ENCODE results near the gene MAN2C1. TPM values are rescaled to one million over a fixed set of nuclear protein-coding genes. Genes with fewer than 3 reads are reported as not detected.

The MAN2C1 gene
- total and polyA plus RNA-seq, 9 of the 15 experiments (the other 6 are each of a cell fraction or from before 2014, with no cell fraction given), result 2.0 to 141 (median 39.9) TPM

DNA sequence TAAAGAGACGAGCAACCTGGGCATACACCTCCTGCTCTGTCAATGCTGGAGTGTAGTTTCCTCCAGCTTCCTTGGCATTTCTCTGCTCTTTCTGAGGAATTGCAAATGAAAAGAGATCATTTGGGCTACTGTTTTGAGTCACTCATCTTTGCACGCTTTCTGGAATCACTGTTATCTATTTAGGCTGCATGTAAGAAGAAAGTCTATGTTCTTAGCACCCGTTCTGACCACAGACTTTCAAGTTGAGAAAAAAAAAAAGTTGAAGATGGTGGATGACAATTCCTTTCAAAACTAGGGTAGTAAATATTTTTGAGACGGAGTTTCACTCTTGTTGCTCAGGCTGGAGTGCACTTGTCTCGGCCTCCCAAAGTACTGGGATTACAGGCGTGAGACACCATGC lies 41.8 kb upstream of the MAN2C1 start:
- no peaks in the 10 kb centered on the region for H3K9me3 ChIP-seq (replicated peaks; ENCODE audit: control insufficient read depth, insufficient read depth, low read depth, low read length)
- in situ Hi-C loops (cut with MboI) (no loop called here), intact Hi-C loops (cut with micrococcal nuclease) (no loop called here)
- DNase-seq (ENCODE audit: extremely low read depth in 1 of 4, low spot score in 3 of 4) (no peak), FAIRE-seq (no peak), ATAC-seq (no peak)
- H3K4me1 ChIP-seq (replicated peaks in 1 of 2; ENCODE audit: control insufficient read depth in 2 of 2, insufficient read depth in 2 of 2, low read length in 2 of 2), result no peaks in the 10 kb centered on the region
- 91% methylated on average over 6 of the region's 6 CpGs for WGBS (ENCODE audit: insufficient coverage, low coverage, missing lambda C conversion rate)
- BruUV-seq (replicated peaks), result no TSS peak
- no peak overlapping the region for H3K4me3 ChIP-seq
- H4K20me1 ChIP-seq (replicated peaks; ENCODE audit: control insufficient read depth, insufficient read depth, low read length), result no peaks in the 10 kb centered on the region
- ChIA-PET POLR2A (no interaction called here), CTCF (ENCODE audit: low intra/inter-chr PET ratio) (no interaction called here)
- H3K27ac ChIP-seq (ENCODE audit: extremely low read depth, low read depth, low read length), result no peak overlapping the region
- no peaks in the 10 kb centered on the region for H3K27me3 ChIP-seq (ENCODE audit: control insufficient read depth in 2 of 2, insufficient read depth in 2 of 2, low read length in 2 of 2)
- H2AFZ ChIP-seq (ENCODE audit: low read depth, low read length), result no peak overlapping the region
- no peak overlapping the region for H3K9ac ChIP-seq (ENCODE audit: insufficient read depth in 1 of 2, low read depth in 2 of 2, low read length in 2 of 2)
- no peak overlapping the region for H3K4me2 ChIP-seq (ENCODE audit: insufficient read depth, low read length)
- peaks cover 90% of the 10 kb centered on the region for H3K36me3 ChIP-seq (ENCODE audit: control insufficient read depth, insufficient read depth, low read length)
- H3K79me2 ChIP-seq (ENCODE audit: control insufficient read depth, insufficient read depth, low read length), result peaks cover 8% of the 10 kb centered on the region; the same call in 1 of the 3 replicates
- no peaks in the 10 kb centered on the region for H3K9me1 ChIP-seq (ENCODE audit: control insufficient read depth, insufficient read depth, low read length)
- TF ChIP-seq CC2D1A (IDR thresholded peaks at IDR 0.05), result no peak
- TF ChIP-seq ATF7 (IDR thresholded peaks at IDR 0.05), result no peak
- TF ChIP-seq, protein P1, sequence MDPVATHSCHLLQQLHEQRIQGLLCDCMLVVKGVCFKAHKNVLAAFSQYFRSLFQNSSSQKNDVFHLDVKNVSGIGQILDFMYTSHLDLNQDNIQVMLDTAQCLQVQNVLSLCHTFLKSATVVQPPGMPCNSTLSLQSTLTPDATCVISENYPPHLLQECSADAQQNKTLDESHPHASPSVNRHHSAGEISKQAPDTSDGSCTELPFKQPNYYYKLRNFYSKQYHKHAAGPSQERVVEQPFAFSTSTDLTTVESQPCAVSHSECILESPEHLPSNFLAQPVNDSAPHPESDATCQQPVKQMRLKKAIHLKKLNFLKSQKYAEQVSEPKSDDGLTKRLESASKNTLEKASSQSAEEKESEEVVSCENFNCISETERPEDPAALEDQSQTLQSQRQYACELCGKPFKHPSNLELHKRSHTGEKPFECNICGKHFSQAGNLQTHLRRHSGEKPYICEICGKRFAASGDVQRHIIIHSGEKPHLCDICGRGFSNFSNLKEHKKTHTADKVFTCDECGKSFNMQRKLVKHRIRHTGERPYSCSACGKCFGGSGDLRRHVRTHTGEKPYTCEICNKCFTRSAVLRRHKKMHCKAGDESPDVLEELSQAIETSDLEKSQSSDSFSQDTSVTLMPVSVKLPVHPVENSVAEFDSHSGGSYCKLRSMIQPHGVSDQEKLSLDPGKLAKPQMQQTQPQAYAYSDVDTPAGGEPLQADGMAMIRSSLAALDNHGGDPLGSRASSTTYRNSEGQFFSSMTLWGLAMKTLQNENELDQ (CRISPR knock-in tag; IDR thresholded peaks at IDR 0.05; ENCODE audit: borderline replicate concordance), result no peak
- TF ChIP-seq ZBTB40 (IDR thresholded peaks at IDR 0.05), result no peak
- no peak for TF ChIP-seq ZBTB40 (CRISPR knock-in tag; IDR thresholded peaks at IDR 0.05)
- TF ChIP-seq ZNF395 (CRISPR knock-in tag; IDR thresholded peaks at IDR 0.05), result no peak
- no peak for TF ChIP-seq ZFP1 (CRISPR knock-in tag; IDR thresholded peaks at IDR 0.05)
- TF ChIP-seq TAL1 (IDR thresholded peaks at IDR 0.05), result no peak
- no peak for TF ChIP-seq E2F4 (CRISPR knock-in tag; IDR thresholded peaks at IDR 0.05; ENCODE audit: low read depth)
